H1 (cell line): ENCODE data around the gene PHLDA3.

Source experiments
- CHD2 ChIP-seq: IDR thresholded peaks from 2 replicates; pipeline ENCODE4 v1.6.1; 2012; ENCODE audit warnings: low read length, improper control_type of control experiment
- EZH2 ChIP-seq: fragments of 200-600 bp; sonication (generic); IDR thresholded peaks from 2 replicates; pipeline ENCODE4 v1.7.1; 2012; ENCODE audit warnings: low read depth, mild to moderate bottlenecking, moderate library complexity, low read length, inconsistent platforms; ENCODE audit not compliant: severe bottlenecking
- HDAC2 ChIP-seq, 2 experiments: fragments of 300-600 bp in 1 of 2; sonication (generic) in 1 of 2; IDR thresholded peaks; 2 replicates each; pipeline ENCODE4 v1.6.1; 2011 to 2012; ENCODE audit warnings: low read depth in 2 of 2, low read length in 2 of 2, mild to moderate bottlenecking in 2 of 2, moderate library complexity in 2 of 2, borderline replicate concordance in 1 of 2, inconsistent platforms in 1 of 2
- SIX5 ChIP-seq: IDR thresholded peaks from 2 replicates; pipeline ENCODE4 v1.6.1; 2011; ENCODE audit warnings: mild to moderate bottlenecking, low read depth, low read length
- TF ChIP-seq, protein P1 (sequence below), 3 experiments: IDR thresholded peaks; 1 replicate in 2 of 3; 2 replicates in 1 of 3; pipeline versions ENCODE4 v1.5.1 to v1.6.1; 2011; ENCODE audit warnings: low read length in 3 of 3, mild to moderate bottlenecking in 3 of 3, inconsistent platforms in 2 of 3, low read depth in 1 of 3, moderate library complexity in 1 of 3; ENCODE audit not compliant: insufficient read depth in 1 of 3; ENCODE audit errors: control extremely low read depth in 1 of 3

DNA sequence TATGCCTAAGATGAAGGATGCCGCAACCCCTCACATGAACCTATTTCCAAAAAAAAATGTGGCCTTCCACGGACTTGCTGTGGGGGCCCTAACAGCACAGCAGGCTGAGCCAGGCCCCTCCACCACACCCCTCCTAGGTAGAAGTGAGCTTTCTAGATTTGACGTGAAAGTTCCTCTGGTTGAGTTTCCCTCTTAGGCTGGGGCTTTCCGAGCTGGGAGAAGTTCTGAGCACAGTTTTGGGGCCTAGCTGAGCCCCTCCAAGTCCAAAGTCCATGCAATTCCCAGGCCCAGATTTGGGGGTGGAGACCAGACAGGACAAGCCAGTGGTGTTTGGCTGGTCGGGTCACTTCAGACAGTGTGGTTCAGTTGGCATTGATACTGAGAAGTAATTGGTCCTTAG lies 13.8 kb upstream of the PHLDA3 start:
- TF ChIP-seq HDAC2 (IDR thresholded peaks at IDR 0.05; ENCODE audit: borderline replicate concordance in 1 of 2, low read depth in 2 of 2, low read length in 2 of 2) (no peak), SIX5 (no peak), EZH2 (no peak), CHD2 (no peak)
- TF ChIP-seq, protein P1, sequence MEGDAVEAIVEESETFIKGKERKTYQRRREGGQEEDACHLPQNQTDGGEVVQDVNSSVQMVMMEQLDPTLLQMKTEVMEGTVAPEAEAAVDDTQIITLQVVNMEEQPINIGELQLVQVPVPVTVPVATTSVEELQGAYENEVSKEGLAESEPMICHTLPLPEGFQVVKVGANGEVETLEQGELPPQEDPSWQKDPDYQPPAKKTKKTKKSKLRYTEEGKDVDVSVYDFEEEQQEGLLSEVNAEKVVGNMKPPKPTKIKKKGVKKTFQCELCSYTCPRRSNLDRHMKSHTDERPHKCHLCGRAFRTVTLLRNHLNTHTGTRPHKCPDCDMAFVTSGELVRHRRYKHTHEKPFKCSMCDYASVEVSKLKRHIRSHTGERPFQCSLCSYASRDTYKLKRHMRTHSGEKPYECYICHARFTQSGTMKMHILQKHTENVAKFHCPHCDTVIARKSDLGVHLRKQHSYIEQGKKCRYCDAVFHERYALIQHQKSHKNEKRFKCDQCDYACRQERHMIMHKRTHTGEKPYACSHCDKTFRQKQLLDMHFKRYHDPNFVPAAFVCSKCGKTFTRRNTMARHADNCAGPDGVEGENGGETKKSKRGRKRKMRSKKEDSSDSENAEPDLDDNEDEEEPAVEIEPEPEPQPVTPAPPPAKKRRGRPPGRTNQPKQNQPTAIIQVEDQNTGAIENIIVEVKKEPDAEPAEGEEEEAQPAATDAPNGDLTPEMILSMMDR (IDR thresholded peaks at IDR 0.05; ENCODE audit: control extremely low read depth in 1 of 3, insufficient read depth in 1 of 3, low read depth in 1 of 3, low read length in 3 of 3), result no peak
